PFSK-1 (cell line): ENCODE results near the gene GMDS.

Source experiments
- FOXP2 ChIP-seq: optimal IDR thresholded peaks from 2 replicates; pipeline ENCODE3; 2011; ENCODE audit warnings: borderline replicate concordance, control low read depth, inconsistent platforms; ENCODE audit not compliant: insufficient read depth; ENCODE audit errors: extremely low read length, extremely low read depth
- POLR2AphosphoS5 ChIP-seq: IDR thresholded peaks from 2 replicates; pipeline ENCODE4 v1.6.1; 2012; ENCODE audit warnings: low read depth, mild to moderate bottlenecking, control low read depth, low read length, moderate library complexity
- SIN3A ChIP-seq: IDR thresholded peaks from 2 replicates; pipeline ENCODE4 v1.6.1; 2012; ENCODE audit warnings: mild to moderate bottlenecking, low read length, moderate library complexity, borderline replicate concordance; ENCODE audit not compliant: insufficient read depth
- TAF1 ChIP-seq: IDR thresholded peaks from 2 replicates; pipeline ENCODE4 v1.6.1; 2012; ENCODE audit warnings: low read length, control low read depth, borderline replicate concordance; ENCODE audit not compliant: insufficient read depth
- TF ChIP-seq, protein P1 (sequence below), 2 experiments: IDR thresholded peaks; 2 replicates each; pipeline versions ENCODE4 v1.6.1 to v1.8.0; 2011 to 2012; ENCODE audit warnings: low read depth in 2 of 2, low read length in 2 of 2, control low read depth in 1 of 2, inconsistent platforms in 1 of 2, mild to moderate bottlenecking in 1 of 2, moderate library complexity in 1 of 2; ENCODE audit not compliant: insufficient read depth in 1 of 2

Gene GMDS

DNA sequence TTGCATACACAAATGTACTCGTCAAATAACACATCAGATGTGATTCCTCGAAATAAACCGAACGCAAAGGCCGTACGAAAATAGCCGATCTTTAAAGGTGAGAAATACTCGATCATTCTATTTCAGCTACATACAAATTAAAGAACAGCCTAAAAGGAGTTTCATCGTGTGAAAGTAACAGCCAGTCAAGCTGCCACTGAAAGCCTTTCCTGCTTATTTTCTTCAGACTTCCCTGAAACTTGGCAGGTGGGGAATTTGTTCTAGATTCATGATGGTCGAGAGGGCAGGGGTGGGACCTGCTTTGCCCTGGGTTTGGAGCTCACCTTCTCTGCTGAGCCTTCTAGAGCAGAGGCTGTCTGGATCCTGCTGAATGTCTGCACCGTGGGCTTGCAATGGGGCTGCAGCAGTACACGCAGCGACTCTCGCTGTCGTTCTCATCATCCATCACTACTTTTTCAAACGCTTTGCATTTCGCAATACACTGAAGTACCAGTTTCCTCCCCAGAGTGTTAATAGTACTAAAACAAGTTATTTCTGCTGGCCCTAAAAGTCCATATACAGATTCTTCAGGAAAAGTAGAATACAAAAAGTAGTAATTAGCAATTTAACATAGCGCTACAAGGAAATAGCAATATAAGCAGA is 619.5 kb downstream of the GMDS start:
- TF ChIP-seq TAF1 (no peak), FOXP2 (no peak), SIN3A (no peak), POLR2AphosphoS5 (no peak)
- TF ChIP-seq, protein P1, sequence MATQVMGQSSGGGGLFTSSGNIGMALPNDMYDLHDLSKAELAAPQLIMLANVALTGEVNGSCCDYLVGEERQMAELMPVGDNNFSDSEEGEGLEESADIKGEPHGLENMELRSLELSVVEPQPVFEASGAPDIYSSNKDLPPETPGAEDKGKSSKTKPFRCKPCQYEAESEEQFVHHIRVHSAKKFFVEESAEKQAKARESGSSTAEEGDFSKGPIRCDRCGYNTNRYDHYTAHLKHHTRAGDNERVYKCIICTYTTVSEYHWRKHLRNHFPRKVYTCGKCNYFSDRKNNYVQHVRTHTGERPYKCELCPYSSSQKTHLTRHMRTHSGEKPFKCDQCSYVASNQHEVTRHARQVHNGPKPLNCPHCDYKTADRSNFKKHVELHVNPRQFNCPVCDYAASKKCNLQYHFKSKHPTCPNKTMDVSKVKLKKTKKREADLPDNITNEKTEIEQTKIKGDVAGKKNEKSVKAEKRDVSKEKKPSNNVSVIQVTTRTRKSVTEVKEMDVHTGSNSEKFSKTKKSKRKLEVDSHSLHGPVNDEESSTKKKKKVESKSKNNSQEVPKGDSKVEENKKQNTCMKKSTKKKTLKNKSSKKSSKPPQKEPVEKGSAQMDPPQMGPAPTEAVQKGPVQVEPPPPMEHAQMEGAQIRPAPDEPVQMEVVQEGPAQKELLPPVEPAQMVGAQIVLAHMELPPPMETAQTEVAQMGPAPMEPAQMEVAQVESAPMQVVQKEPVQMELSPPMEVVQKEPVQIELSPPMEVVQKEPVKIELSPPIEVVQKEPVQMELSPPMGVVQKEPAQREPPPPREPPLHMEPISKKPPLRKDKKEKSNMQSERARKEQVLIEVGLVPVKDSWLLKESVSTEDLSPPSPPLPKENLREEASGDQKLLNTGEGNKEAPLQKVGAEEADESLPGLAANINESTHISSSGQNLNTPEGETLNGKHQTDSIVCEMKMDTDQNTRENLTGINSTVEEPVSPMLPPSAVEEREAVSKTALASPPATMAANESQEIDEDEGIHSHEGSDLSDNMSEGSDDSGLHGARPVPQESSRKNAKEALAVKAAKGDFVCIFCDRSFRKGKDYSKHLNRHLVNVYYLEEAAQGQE (IDR thresholded peaks at IDR 0.05; ENCODE audit: insufficient read depth in 1 of 2, low read depth in 2 of 2, low read length in 2 of 2), result no peak

GRCh38 chr6:1624851-1625781 is 620.3 kb downstream of the GMDS start:
- TF ChIP-seq FOXP2 (no peak), POLR2AphosphoS5 (no peak), TAF1 (no peak), SIN3A (no peak)
- TF ChIP-seq, protein P1 (IDR thresholded peaks at IDR 0.05; ENCODE audit: insufficient read depth in 1 of 2, low read depth in 2 of 2, low read length in 2 of 2), result no peak

- no peak for TF ChIP-seq FOXP2
- TF ChIP-seq SIN3A, result no peak
- no peak for TF ChIP-seq TAF1
- TF ChIP-seq, protein P1 (IDR thresholded peaks at IDR 0.05; ENCODE audit: insufficient read depth in 1 of 2, low read depth in 2 of 2, low read length in 2 of 2), result no peak
- TF ChIP-seq POLR2AphosphoS5, result no peak
Observed at GRCh38 chr6:1624058-1624850, 621.2 kb downstream of the GMDS start.

- TF ChIP-seq SIN3A (no peak), FOXP2 (no peak), TAF1 (no peak), POLR2AphosphoS5 (no peak)
- TF ChIP-seq, protein P1 (IDR thresholded peaks at IDR 0.05; ENCODE audit: insufficient read depth in 1 of 2, low read depth in 2 of 2, low read length in 2 of 2), result no peak
Observed at GRCh38 chr6:1623769-1624057, 621.7 kb downstream of the GMDS start.
